Fibroblast of skin of right biceps (primary cell): Measurements from ENCODE around the gene TMEM184A.
A peak's percentile ranks its signal among the peaks of the same experiment; 100 is the strongest.
"Not testable (repeated sequence)": the region's sequence is repeated elsewhere in the genome, so short reads cannot be mapped to it uniquely, and the experiment has no call there.

Experiments used
- DNase-seq: peaks from one replicate; pipeline ENCODE4 v3.0.0-alpha.2; 2013

Gene TMEM184A

DNA sequence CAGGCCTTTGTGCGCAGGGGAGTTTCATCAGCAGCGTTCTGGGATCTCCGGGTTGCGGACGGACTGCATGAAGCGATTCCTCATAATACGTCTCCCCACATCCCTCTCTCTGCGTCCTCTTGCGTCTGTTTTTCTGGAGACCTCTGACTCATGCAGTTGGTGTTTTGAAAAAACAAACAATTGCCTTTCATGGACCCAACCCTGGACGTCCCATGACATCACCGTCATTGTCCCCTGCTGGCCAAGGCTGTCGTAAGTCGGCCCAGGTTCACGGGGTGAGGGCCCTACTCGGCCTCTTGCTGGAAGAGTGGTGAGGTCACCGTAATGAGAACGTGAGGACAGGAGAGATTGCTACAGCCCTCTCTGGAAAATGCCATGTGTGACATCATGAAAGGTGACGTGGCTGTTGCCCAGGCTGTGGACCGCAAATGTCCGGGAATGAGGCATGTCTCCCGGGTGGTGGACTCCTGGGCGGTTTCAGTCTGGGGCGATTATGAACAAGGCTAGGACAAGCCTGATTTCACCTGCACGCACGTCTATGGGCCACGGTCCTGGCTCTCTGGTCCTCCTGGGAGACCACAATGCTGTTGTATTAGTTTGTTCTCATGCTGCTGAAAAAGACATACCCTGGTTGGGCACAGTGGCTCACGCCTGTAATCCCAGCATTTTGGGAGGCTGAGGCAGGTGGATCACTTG is 35.3 kb downstream of the TMEM184A start:
- DNase-seq: no peak

DNA sequence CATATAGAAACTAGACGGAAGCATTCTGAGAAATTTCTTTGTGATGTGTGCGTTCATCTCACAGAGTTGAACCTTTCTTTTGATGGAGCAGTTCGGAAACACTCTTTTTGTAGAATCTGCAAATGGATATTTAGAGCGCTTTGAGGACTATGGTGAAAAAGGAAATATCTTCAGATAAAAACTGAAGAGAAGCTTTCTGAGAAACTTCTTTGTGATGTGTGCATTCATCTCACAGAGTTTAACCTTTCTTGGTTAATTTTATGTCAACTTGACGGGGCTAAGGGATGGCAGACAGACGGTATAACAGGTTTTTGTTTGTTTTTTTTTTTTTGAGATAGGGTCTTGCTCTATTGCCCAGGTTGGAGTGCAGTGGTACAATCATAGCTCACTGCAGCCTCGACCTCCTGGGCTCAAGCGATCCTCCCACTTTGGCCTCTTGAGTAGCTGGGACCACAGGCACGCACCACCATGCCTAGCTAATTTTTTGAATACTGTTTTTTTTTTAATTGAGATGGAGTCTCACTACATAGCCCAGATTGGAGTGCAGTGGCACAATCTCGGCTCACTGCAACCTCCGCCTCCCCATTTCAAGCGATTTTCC is 36.6 kb downstream of the TMEM184A start:
- not testable (repeated sequence) for DNase-seq

DNA sequence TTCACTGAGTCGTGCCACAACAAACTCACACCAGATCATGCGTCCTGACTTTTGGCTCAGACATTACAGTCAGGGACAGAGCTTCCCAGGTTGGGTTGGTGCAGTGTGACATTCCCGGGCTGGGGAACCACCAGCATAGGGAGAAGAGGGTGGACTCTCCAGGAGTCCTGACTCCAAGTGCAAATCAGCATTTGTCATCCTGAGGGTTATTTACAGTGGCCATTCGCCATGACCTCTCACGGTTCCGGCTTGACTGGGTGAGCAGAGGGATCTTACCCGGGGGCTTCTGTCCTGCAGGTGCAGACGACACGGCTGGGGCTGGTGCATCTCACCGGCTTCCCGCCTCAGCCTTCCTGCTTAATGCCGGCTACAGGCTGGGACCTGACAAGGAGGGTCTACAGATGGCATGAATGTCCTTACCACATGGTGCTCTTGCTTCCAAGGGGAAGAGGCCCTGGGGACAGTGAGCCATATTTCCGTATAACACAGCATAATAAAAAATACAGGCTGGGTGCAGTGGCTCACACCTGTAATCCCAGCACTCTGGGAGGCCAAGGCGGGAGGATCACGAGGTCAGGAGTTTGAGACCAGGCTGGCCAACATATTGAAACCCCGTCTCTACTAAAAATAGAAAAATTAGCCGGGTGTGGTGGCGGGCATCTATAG is 39.3 kb downstream of the TMEM184A start:
- no peak for DNase-seq

DNA sequence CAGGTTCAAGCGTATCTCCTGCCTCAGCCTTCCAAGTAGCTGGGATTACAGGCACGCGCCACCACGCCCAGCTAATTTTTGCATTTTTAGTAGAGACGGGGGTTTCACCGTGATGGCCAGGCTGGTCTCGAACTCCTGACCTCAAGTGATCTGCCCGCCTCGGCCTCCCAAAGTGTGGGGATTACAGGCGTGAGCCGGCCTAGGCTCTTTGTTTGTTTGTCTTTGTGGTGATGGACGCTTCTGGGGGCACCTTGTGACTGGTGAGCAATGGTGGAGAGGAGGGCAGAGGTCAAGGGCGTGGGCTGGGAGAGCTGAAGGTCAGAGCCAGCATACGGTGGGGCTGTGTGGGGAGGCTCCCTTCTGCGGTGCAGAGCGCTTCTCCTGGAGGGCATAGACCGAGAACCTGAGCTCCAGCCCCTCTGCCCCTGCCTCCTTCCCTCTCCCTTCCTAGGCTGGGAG is 40.5 kb downstream of the TMEM184A start:
- DNase-seq: not testable (repeated sequence)

DNA sequence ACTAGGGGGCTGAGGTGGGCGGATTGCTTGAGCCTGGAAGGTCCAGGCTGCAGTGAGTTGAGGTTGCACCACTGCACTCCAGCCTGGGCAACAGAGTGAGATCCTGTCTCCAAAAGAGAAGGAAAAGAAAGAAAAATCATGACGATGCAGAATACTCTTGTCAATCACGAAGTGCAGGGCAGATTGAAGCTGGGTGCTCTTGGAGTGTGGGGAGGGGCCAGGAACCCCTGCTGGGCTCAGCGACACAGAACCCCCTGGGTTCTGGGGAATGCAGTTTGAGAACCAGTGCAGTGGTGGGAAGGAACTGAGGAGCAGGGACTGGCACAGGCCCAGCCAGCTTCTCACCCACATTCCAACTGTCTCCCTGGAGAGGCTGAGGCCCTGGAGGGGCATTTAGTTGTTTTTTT is 41.0 kb downstream of the TMEM184A start:
- DNase-seq: no peak

DNA sequence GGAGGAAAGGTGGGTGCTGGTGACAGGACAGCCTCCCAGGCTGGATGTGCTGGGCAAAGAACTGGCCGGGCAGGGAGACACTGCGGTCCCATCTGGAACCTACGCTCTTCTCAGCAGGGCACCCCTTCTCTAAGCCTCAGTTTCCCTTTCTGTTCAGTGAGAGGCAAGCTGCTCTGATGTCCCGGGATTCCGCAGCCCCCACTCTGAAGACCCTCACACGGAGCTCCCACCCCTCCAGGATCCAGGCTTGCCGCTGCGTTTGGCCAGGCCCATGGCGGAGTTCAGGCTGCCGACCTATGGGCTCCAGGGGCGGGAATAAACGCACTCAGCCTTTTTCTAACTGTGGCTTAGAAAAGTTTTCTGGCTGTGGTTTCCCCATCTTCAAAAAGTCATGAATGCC is 41.6 kb downstream of the TMEM184A start:
- DNase-seq: no peak

DNA sequence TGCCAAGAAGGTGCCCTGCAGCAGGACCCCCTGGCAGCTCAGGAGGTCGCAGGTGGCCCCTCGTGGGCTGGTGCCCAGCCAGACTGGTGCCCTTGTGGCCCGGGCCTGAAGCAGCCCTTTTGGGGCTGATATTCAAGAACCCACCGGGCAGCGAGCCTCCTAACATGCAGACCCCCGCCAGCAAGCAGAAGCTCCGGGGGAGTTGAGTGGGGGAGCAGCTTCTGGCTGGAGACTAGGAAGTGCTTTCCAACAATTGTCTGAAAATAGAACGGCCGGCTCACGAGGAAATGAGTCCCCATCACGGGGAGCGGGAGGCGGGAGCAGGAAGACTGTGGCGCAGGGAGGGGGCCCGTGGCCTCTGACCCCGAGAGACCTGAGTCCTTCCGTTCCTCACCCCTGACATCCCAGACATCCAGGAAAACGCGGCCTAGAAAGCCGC is 42.3 kb downstream of the TMEM184A start:
- no peak for DNase-seq

DNA sequence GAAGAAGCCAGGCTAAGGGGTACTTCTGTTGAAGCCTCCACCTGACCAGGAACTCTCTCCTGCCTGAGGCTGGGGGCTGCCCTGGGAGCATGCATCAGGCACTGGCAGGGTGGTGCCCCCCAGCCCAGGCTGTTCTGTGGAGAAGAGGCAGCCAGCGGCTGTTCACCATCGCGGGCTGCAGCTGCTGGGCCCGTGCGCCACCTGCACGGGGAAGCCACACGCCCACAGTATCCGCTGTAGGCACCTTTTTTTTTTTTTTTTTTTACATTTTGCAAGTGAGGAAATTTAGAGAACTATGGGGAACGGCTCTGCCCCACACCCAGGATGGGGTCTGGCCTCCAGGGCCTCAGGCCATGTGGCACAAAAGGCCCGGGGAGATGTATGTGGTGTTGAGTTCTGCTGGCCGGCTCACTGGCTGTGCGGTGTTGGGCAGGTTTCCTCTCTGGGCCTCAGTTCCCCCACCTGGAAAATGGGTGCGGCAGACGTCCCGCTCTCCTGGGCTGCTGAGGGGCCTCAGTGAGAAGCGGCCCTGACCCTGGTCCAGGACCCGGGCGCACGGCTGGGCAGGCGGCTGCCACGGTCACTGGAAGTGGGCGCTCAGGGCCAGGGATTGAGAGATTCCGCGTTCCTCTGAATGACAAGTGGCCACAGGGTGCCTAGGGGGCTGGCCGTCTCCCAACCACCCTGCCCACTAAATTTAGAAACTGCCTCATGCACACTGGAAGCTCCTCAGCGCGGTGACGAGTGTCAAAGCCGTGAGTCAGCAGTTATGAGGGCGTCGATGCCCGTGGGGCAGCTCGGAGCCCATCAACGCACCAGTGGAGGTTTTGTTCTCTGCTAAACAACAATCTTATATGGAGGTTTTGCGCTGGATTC is 43.0 kb downstream of the TMEM184A start:
- peak; percentile 75 for DNase-seq

DNA sequence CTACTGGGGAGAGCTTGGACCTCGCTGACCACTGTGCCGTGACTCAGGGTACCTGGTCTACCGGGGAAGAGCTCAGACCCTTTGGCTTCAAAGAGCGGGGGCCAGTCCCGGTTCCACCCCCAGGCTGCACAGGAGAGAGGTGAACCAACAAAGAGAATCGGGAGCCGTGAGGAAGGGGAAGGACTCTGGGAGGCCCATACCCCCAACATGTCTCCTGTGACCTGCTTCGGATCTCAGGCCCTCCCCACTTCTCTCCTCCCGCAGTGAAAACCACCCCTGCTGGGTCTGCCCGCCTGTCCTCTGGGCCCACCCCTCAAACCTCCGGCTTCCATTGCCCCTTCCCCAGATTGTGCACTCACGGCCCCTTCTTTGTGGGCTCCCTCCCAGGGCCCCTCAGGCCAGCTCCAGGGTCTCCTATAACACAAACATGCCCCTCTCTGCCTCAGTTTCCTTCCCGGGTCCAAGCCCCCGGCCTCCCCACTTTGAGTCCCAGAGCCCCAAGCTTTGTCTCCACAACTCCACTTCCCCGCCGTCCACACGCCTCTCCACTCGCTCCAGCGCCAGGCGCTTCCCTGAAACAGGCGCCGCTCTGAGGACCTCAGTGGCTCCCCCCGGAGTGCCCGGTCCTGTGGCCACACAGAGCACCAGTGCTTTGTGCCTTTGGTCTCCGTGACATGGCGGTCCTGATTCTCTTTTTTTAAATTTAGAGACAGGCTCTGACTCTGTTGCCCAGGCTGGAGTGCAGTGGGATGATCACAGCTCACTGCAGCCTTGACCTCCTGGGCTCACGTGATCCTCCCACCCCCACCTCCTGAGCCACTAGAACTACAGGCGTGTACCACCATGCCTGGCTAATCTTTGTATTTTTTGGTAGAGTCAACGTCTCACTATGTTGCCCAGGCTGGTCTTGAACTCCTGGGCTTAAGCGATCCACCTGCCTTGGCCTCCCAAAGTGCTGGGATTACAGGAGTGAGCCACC is 44.3 kb downstream of the TMEM184A start:
- DNase-seq: no peak

DNA sequence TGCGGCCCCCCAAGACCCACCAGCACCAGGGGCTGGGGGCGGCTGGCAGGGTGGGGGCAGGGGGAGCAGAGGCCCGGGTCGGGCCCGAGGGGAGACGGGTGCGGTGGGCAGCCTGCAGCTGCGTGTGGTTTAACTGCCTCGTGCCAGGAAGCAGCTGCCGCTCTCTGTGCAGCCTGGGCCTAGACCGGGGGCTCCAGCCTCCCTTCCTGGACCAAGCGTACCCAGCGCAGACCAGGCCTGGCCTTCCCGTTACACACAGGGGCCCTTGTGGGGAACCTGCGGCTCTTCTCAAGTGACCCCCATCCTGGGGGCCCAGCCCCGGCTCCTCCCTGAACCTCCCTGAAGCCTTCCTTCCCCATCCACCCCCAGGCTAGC is 45.2 kb downstream of the TMEM184A start:
- no peak for DNase-seq

DNA sequence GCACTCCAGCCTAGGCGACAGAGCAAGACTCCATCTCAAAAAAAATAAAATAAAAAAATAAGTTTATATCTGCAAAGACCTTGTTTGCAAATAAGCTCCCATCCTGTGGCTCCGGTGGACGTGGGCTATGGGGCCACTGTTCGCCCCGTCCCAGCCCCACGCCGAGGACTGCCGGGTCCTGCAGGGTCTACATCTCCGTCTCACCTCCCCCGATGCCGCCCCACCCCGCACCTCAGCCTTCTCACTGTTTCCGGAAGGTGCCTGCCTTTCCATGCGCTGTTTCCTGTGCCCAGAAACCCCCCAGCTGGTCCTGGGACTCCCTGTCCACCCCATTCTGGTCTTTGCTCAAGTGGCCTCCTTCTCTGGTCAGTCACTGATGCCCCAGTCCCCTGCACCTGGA is 46.8 kb downstream of the TMEM184A start:
- no peak for DNase-seq

DNA sequence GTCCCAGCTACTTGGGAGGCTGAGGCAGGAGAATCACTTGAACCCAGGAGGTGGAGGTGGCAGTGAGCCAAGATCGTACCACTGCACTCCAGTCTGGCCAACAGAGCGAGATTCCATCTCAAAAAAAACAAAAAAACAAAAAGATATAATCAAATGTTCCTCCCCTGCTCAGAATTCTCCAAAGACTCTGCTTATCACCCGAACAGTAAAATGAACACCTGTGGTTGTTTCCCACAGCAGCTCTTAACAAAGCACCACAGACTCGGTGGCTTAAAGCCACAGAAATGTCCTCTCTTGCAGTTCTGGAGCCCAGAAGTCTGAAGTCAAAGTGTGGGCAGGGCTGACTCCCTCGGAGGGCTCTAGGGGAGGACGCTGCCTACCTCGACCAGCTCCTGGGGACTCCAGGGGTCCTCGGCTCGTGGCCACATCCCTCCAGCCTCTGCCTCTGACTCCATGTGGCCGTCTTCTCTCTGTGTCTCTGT is 47.7 kb downstream of the TMEM184A start:
- no peak for DNase-seq

DNA sequence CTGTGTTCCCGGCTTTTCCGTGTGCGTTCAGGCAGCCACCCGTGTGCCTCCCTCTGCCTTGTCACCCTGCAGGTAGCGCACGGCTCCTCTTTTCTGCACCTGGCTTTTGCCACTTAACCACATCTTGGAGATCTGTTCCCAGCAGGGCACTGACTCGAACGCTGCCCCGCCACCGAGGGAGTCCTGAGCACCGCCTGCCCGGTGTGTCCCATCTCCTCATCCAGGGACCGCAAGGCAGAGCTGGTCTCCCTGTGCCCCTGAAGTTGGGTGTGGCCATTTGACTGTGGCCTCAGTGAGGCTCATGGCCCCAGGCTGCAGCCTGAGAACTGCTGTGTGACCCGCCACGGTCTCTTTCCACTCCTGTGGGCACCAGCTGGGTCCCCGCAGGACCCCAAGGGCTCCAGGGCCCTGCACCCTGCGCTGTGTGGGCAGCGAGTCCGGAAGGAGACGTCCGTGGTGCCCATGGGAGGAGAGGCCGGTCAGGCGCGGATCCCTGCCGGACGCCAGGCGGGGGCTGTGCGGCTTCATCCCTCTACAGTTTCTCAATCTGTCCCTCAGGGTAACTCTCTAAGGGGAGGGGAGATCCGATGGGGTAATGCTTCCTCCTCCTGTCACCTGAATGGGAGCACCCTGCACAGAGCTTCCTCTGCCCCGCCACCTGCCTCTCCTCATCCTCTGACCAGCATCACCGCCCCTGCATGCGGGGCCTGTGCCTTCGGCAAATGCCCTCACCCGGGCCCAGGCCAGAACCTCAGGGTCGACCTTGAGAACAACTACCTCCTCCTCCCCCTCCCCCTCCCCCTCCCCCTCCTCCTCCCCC is 50.1 kb downstream of the TMEM184A start:
- DNase-seq: no peak

DNA sequence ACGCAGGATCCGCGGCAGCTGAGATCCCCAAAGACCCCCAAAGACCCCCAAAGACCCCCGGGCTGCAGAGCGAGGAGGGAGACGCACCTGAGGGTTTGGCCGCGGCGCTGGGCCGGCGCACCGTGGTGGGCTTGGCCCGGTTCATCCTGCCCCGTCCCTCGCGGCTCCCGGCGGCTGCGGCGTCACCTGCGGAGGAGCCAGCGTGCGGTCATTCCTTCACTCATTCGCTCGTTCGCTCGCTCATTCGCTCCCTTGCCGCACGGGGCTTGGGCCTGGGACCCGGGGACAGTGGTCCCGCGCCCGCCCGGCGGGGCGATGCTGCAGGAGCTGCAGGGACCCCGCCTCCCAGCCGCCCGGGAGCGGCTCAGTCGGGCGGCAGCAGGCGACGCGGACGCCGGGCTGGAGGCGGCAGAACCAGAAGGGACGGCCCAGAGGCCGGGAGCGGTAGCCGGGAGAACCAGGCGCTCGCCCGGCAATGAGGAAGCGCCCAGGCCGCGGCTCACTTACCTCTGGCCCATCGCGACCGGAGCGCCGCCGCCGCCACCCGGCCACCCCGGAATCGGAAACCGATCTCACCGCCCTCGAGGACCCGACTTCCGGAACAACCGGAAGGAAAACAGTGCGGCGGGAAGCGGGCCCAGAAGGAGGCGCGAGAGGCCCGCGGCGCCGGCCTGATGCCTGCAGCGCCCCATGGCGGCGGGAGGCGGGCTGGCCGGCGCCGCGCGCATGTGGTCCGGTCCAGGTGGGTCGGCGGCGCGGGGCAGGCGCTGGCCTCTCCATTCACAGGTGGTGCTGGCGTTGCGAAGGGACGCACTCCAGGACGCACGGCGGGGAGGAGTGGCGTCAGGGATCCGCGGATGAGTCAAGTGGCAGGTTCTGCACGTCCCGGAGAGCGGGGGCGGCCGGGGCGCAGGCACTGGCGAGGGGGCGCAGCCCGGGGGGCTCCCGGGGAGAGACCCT is 51.9 kb downstream of the TMEM184A start, which contains the start of gene INTS1:
TSS of gene INTS1 (minus strand) at position 574 of the 960 bp plus-strand sequence. CDS start at position 145, 429 bp downstream.
- peak; percentile 92 for DNase-seq

DNA sequence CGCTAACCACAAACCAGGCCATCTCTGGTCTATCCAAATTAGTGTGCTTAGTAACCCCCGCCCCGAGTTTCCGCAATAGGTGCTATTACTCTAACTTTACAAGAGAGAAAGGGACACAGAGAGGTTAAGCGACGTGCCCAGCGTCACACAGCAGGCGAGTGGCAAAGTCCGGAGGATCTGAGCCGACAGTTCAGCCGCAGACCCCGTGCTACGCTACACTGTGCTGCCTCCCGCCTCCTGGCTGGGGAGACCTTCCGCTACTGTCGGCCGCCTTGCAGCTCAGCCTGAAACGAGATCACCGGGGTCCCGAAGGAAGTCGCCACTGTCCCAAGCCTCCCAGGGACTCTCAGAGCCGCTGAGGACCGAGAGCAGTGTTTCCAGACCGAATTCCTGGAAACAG is 52.6 kb downstream of the TMEM184A start:
- no peak for DNase-seq

DNA sequence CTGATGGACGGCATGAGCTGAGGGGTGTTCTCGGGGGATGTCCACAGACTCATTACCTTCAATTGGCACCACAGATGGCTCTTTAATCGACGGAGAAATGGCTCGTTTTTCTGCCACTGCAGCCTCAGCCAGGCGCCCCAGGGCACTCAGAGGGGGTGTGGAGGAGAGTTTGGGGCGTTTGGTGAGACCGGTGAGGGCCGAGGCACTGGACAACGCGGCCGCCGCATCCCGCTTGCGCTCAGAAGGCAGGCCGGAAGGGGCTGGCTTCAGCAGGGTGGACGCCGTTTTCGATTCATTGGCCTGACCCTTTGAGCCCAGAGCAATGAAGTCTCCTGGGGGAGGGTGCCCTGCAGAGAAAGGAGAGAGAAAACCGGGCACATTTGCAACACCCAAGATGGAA is 53.2 kb downstream of the TMEM184A start:
- DNase-seq: no peak

DNA sequence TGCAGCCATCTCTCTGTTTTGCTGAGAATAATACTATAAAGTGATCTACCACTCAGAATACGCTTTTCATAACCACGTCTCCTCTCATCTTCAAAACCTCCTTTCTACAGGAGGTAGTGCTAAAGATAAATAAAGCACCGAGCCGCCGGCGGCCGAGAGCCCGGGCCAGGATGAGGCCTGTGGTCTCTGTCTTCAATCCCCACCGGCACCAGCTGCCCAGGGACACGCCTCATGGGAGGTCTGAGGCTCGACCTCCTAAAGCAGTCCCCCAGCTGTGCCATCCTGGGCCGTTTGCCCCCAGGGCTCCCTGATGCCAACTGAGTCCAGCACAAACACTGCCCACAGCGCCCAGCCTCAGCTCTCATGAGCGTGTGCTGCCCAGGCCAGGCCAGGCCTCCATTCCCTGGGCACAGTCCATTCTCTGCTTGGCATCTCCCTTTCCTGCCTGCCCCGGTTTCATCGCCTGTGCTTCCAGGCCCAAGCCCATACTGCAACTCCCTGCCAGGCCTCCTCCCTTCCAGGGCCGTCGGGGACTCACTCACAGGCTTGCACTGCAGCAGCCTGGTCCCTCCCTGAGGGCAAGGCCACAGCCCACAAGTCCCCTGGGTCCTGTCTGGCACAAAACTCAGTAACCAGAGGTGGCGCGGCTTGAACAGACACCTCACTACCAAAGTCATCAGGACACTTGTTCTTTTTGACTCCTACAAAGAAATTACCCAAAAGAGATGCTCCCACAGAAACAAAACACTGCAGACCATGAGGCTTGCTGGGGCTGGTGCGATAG is 54.3 kb downstream of the TMEM184A start:
- DNase-seq: no peak

DNA sequence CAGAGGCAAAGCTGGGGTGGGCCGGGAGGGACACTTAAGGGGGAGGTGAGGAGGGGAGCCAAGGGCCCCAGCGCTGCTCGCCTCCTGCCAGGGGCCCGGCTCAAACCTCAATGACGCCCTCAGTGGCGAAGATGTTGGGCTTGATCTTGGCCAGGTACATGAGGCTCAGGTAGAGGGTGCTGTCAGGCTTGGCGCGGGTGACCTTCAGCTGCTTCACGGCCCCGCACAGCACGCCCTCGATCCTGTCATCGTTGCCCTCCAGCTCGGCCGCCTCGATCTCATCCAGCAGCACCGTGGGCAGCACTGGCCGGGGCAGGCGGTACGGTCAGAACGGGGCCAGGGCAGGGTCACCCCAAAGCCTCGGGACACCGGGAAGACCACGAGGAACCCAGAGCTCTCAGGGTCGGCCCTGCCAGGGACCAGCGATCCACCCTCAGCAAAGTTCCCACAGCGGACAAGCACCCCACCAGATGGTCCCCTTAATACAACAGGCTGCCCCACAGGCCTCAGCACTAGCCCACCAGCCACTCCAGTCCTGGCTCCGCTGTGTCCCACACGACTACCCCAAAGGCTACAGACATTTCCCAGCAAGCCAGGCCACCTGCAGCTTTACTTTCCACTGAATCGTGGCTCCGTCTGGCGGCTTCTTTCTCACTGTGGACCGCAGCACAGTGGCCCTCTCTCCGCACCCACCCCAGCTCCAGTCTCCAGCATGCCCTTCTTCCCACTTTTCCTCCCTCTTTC is 55.8 kb downstream of the TMEM184A start:
- no peak for DNase-seq
